ENCODE data around the gene HYCC2. TPM values are rescaled to one million over a fixed set of nuclear protein-coding genes. Genes with fewer than 3 reads are reported as not detected.

HYCC2 gene
- total RNA-seq, 1 donor from 2014 or later: 55.0 TPM

Small RNA genes within 50 kb of the gene (small RNA-seq; reads per million reads assigned to genes)
- gene RNU6-1206P: not detected

Other genes with a start within 250 kb of the HYCC2 start
- gene CLK1, start 207.0 kb downstream of the HYCC2 start, total RNA-seq: 182 TPM
- gene PPIL3, start 182.6 kb downstream of the HYCC2 start, total RNA-seq: 46.5 TPM
- gene NIF3L1, start 182.3 kb downstream of the HYCC2 start, total RNA-seq: 33.4 TPM
- 21.6 TPM for gene ORC2, start 108.0 kb downstream of the HYCC2 start, total RNA-seq
- 39.1 TPM for gene NDUFB3, start 330 bp upstream of the HYCC2 start, total RNA-seq
- gene CFLAR, start 44.5 kb upstream of the HYCC2 start, total RNA-seq: 26.1 TPM
- gene CASP10, start 111.5 kb upstream of the HYCC2 start, total RNA-seq: 2.4 TPM
- 1.6 TPM for gene CASP8, start 188.9 kb upstream of the HYCC2 start, total RNA-seq

Data from frontal cortex (tissue), 1 donor.